Measurements from ENCODE around the gene KAZN.

The KAZN gene

DNA sequence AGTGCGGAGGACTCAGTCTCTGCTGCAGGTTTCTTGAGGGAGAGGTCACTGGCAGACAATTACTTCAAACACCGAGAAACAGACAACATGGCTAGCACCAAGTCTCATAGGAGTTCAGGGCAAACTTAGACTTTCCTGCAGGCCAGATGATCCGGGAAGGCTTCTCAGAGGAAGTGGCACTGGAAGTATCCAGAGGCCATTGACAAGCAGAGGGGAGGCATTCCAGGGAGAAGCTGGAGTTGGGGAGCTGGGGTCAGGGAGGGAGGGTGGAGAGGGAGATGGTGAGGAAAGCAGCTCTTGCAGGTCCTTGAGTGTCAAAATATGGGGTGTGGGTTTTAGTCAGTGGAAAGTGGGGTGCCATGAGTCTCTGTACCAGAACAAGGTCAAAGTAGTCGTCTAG is 147.9 kb downstream of the KAZN start:
- FAIRE-seq, result no peak

DNA sequence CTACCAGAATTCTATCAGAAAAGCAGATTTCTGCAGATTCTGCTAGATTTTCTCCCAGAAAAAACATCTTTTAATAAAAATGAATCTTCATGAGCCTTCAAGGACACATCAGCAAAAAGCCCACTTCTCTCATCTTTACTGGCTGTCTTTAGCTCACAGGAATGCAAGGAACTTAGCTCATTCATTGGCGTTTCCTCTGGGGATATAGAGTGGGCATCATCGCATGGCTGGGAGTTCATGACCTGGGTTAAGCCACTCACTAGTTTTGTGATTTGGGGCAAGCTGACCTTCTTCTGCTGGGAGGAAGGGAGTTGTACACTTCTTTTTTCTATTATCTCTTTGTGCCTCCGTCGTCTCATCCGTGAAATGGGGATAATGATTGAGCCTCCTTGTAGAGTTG is 149.7 kb downstream of the KAZN start:
- no peak for FAIRE-seq

DNA sequence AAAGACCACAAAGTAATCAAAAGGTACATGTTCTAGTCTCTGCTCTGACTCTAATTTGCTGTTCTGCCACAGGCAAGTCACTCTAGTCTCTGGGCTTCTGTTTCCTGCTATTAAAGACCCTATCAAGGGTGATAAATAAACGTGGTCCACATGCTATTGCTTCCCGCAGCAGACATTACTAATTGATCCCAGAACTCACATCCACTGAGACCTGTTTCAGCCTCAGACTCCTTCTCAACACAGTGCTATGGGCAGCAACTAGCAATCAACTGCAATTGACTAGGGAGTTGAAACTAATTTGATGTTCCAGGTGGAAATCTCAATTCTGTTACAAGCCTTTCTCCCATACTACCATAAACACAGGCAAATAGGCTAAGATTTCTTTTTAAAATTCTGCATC is 150.5 kb downstream of the KAZN start:
- FAIRE-seq, result no peak

GRCh38 chr1:14750490-14750889 is 152.0 kb downstream of the KAZN start:
- FAIRE-seq, result no peak

- no peak for FAIRE-seq
Observed at GRCh38 chr1:14755518-14756252, 157.2 kb downstream of the KAZN start.

DNA sequence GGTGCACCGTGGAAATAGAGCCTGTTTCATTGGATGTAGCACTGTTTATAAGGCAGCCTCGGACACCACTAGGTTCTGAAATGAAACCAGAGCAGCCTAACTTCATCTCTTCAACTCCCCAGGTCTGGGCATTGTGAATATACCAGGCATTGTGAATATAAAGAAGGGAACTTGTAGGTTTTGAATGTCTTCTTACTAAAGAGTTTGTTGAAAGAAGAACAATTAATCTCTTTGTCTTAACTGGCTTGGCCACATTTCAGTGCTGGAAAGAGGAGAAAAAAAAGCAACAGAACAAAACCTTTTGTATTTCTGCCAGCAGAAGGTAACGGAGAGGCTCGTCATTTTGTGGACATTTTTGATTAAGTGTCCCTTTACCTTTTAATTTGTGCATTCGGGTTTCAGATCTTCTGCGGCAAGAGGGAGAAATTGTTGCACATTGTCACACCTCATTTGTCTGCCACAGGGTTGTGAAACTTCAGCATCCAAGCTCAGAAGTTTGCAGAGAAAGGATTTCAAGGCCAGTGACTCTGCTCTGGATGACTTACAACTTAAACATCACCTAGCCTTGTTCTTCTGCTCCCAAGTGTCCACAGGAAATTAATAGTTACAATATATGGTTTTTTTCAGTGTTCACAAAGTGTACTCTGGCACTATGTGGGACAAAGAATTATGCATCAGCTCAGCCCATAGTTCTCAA is 158.3 kb downstream of the KAZN start:
- FAIRE-seq, result no peak

DNA sequence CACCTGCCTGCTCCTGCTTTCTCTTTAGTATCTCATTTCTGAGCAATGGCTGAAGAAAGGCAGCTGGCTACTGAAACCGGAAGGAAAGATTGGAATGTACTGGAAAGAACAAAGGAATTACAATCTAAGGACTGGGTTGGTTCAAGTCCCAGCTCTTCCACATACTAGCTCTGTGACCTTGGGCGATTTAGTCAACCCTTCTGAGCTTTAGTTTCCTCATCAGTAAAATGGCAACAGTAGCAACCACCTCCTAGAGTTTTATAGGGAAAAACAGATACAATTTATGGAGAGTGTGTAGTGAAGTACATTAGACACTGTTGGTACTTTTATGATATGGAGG is 158.8 kb downstream of the KAZN start:
- no peak for FAIRE-seq

GRCh38 chr1:14759042-14759818 is 160.7 kb downstream of the KAZN start:
- FAIRE-seq, result no peak

DNA sequence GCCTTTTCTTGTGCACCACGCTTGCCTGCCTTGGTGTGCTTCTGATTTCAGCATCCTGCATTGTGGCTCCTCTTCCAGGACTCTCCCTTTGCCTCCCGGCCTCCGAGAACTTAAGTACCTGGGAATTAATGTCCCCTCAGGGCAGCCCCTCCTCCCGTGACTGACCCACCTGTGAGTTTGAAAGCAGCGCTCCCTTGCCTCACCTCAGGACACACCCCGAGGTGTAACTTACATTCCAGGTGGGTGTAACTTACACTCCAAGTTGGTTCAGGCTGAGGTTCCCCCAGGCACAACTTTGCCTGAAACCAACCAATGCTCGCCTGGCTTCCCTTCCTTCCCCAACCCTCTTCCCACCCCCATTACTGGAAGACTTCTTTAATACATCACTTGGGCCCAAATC is 161.4 kb downstream of the KAZN start:
- FAIRE-seq, result no peak

DNA sequence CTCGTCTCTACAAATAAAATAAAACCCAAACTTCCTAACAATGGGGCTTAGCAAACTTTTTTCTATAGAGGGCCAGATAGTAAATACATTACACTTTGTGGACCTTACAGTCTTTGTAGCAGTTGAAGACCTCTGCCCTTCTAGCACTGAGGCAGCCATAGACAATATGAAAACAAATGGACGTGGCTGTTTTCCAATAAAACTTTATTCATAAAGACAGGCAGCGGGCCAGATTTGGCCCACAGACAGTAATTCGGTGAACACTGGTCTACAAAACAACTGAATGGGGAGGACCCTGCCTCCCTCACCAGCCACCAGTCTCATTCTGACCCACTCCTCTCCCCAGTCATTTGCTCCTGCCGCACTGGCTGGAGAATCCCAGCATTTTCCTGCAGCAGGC is 162.3 kb downstream of the KAZN start:
- FAIRE-seq, result no peak

- FAIRE-seq, result no peak
Observed at GRCh38 chr1:14761291-14762153, 163.0 kb downstream of the KAZN start.

GRCh38 chr1:14763977-14764376 is 165.5 kb downstream of the KAZN start:
- no peak for FAIRE-seq

- no peak for FAIRE-seq
Observed at GRCh38 chr1:14765773-14766172, 167.3 kb downstream of the KAZN start.

GRCh38 chr1:14767075-14767474 is 168.6 kb downstream of the KAZN start:
- no peak for FAIRE-seq

DNA sequence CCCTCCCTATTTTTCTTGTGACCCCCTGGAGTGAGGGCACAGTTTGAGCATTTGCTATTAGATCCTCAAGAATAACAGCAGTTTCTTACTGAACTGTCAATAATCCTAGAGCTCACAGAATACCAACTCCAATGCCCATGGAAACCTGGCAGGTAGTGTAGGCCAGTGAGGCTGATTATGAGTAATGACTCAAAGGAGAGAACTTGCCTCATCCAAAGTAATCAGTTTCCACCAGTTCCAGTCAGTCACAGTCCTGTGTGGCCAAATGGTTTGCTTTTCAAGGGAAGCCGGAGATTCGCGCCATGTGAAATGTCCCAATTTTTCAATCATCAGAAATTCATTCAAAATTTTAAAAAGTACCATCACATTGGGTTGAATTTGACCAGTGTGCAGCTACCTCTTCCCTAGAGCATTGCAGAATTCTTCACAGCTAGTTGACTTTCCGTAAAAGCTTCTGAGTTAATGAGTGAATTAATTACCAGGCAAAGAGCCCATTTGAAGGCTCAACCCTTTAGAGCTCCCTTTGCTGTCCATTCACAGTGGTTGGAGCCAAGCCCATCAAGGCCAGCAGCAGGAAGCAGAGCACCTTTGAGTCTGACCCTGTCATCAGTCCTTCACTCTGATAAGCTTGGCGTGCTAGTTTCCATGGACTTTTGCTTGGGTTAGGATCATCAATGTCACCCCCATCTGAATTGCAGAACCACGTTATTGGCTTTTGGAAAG is 170.3 kb downstream of the KAZN start:
- no peak for FAIRE-seq

GRCh38 chr1:14769486-14770274 is 171.2 kb downstream of the KAZN start:
- no peak for FAIRE-seq

- FAIRE-seq, result no peak
Observed at GRCh38 chr1:14773396-14774025, 175.0 kb downstream of the KAZN start.

- no peak for FAIRE-seq
Observed at GRCh38 chr1:14774225-14774624, 175.7 kb downstream of the KAZN start.

GRCh38 chr1:14774988-14775387 is 176.5 kb downstream of the KAZN start:
- no peak for FAIRE-seq

- FAIRE-seq, result no peak
Observed at GRCh38 chr1:14775434-14775833, 176.9 kb downstream of the KAZN start.

Measured in islet of Langerhans (tissue), 1 donor.